Keratinocyte (primary cell): Measurements from ENCODE around the gene SLC27A5. TPM values are rescaled to one million over a fixed set of nuclear protein-coding genes. Genes with fewer than 3 reads are reported as not detected.

ENCODE experiments used
- DNase-seq: peaks from one replicate; pipeline ENCODE4 v3.0.0-alpha.2; 2011; ENCODE audit warnings: low read depth, missing footprints, low spot score
- FAIRE-seq: peaks from 2 replicates; lab custom pipeline; 2011; peaks lifted over from hg19 to GRCh38; lab: Jason Lieb, UNC
- H2AFZ ChIP-seq: 2 replicates; pipeline ENCODE4 v1.6.0; 2012; ENCODE audit warnings: low read length, control low read depth, inconsistent platforms; ENCODE audit not compliant: control insufficient read depth
- H3K27ac ChIP-seq: 2 replicates; pipeline ENCODE4 v1.5.1; 2011; ENCODE audit warnings: low read length; ENCODE audit not compliant: control insufficient read depth, insufficient read depth
- H3K27me3 ChIP-seq: 3 replicates; pipeline ENCODE4 v1.6.0; 2011; ENCODE audit warnings: low read length; ENCODE audit not compliant: control insufficient read depth, insufficient read depth; ENCODE audit errors: extremely low read depth
- H3K36me3 ChIP-seq, 2 experiments: 2 replicates in 1 of 2; 3 replicates in 1 of 2; pipeline ENCODE4 v1.5.1; 2011; ENCODE audit warnings: low read length in 2 of 2, mild to moderate bottlenecking in 1 of 2; ENCODE audit not compliant: control insufficient read depth in 2 of 2, insufficient read depth in 2 of 2; ENCODE audit errors: extremely low read depth in 1 of 2
- H3K4me1 ChIP-seq: 3 replicates; pipeline ENCODE4 v1.5.1; 2011; ENCODE audit warnings: low read length; ENCODE audit not compliant: control insufficient read depth, insufficient read depth; ENCODE audit errors: extremely low read depth
- H3K4me2 ChIP-seq: 3 replicates; pipeline ENCODE4 v1.6.0; 2011; ENCODE audit warnings: low read depth, low read length; ENCODE audit not compliant: control insufficient read depth, insufficient read depth; ENCODE audit errors: extremely low read depth
- H3K4me3 ChIP-seq, 3 experiments: fragments of 200-600 bp in 1 of 3; sonication (generic) in 1 of 3; 2 replicates in 2 of 3; 3 replicates in 1 of 3; pipeline ENCODE4 v1.5.1; 2011 to 2016; ENCODE audit warnings: low read length in 3 of 3, mild to moderate bottlenecking in 3 of 3, control low read depth in 2 of 3, inconsistent platforms in 1 of 3, low read depth in 1 of 3, mixed read lengths in 1 of 3, mixed run types in 1 of 3, moderate library complexity in 1 of 3; ENCODE audit not compliant: control insufficient read depth in 2 of 3, insufficient read depth in 2 of 3; ENCODE audit errors: extremely low read depth in 1 of 3
- H3K79me2 ChIP-seq: 2 replicates; pipeline ENCODE4 v1.6.0; 2012; ENCODE audit warnings: low read length; ENCODE audit not compliant: control insufficient read depth, insufficient read depth
- H3K9ac ChIP-seq: 3 replicates; pipeline ENCODE4 v1.6.0; 2011; ENCODE audit warnings: low read length; ENCODE audit not compliant: control insufficient read depth, insufficient read depth; ENCODE audit errors: extremely low read depth
- H3K9me1 ChIP-seq: 3 replicates; pipeline ENCODE4 v1.6.0; 2011; ENCODE audit warnings: low read length; ENCODE audit not compliant: control insufficient read depth, insufficient read depth; ENCODE audit errors: extremely low read depth
- H3K9me3 ChIP-seq: 2 replicates; pipeline ENCODE4 v1.5.1; 2012; ENCODE audit warnings: low read depth, low read length; ENCODE audit not compliant: control insufficient read depth
- H4K20me1 ChIP-seq: 3 replicates; pipeline ENCODE4 v1.6.0; 2011; ENCODE audit warnings: low read length; ENCODE audit not compliant: control insufficient read depth, insufficient read depth; ENCODE audit errors: extremely low read depth
- CTCF ChIP-seq, 3 experiments: IDR thresholded peaks in 1 of 3; conservative IDR thresholded peaks in 1 of 3; optimal IDR thresholded peaks in 1 of 3; 2 replicates in 2 of 3; 3 replicates in 1 of 3; pipeline versions ENCODE3 to v1.5.1; 2011; ENCODE audit warnings: low read length in 3 of 3, mild to moderate bottlenecking in 3 of 3, moderate library complexity in 2 of 3, control low read depth in 1 of 3, inconsistent platforms in 1 of 3; ENCODE audit not compliant: insufficient read depth in 2 of 3; ENCODE audit errors: extremely low read depth in 1 of 3
- EZH2 ChIP-seq: IDR thresholded peaks from one replicate; pipeline ENCODE4 v1.6.1; 2012; ENCODE audit warnings: inconsistent platforms, mild to moderate bottlenecking, low read length, moderate library complexity
- dilution Hi-C: fragments of 300-500 bp; cut with MboI; formaldehyde crosslinking; loops from one replicate; pipeline ENCODE4 v1.7.0; 2020; ENCODE audit warnings: low sequenced_read_pairs; ENCODE audit not compliant: extremely low pct_ligation_motif_present
- polyA plus RNA-seq, 5 experiments: library from polyadenylated mRNA; depleted of rRNA in 3 of 5; stranded (reverse) in 3 of 5; stranded (forward) in 1 of 5; unstranded in 1 of 5; fragments of >200 nt; gene quantifications; 1 replicate in 1 of 5; 2 replicates in 3 of 5; 3 replicates in 1 of 5; pipeline versions ENCODE4 v1.2.1 to v1.2.3, GENCODE V29; 2011 to 2012; ENCODE audit warnings: missing spikeins in 2 of 5, low read depth in 1 of 5, low replicate concordance in 1 of 5

The SLC27A5 gene
- polyA plus RNA-seq, 1 donor (not counting 4 experiments of a cell fraction or from before 2014, with no cell fraction given) = 13.4 TPM

DNA sequence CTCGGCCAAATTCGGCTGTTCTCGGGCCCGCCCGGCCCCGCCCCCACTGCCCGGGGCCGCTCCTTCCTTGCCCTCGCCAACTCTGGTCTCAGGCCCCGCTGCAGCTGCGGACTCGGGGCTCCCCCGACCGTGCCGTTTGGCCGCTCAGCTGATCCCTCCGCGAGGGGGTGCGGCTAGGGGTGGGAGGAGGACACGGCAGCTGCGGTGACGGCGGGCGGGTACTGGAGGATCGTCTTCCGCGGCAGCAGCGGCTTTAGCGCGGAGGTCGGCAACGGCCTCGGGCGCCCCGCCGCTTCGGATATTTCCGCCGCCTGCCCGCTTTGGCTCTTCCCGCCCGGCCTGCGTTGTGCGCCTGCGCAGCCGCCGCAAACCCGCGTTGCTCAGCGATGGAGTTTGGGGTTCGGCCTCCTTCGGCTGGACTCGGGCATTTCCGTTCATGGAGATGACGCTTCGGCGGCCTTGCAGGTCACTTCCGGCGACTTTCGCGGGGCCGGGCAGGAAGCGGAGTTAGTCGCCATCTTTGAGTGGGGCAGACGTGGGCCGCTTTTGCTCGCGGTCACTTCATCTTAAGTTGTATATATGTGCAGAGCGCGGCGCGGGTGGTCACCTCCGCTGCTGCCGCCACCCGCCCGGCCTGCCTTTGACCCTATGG is 47.0 kb upstream of the SLC27A5 start:
- Histone ChIP-seq H3K9me1 (no peaks in the 10 kb centered on the region), H3K27me3 (peaks cover 4% of the 10 kb centered on the region), H2AFZ (peak overlapping the region; percentile 90), H3K27ac (peak overlapping the region; percentile 96), H3K79me2 (peaks cover 39% of the 10 kb centered on the region), H3K4me2 (peak overlapping the region; percentile 98), H3K4me3 (peak overlapping the region; percentile 75 to 95 (median 92)), H3K36me3 (peaks cover 14 to 17% of the 10 kb centered on the region in 2 experiments), H3K9ac (peak overlapping the region; percentile 98), H3K4me1 (peaks cover 46% of the 10 kb centered on the region), H4K20me1 (no peaks in the 10 kb centered on the region), H3K9me3 (no peaks in the 10 kb centered on the region)
- DNase-seq (peak; percentile 85), FAIRE-seq (peak; percentile 51)
- TF ChIP-seq CTCF (optimal IDR thresholded peaks at IDR 0.05 in 1 of 3, IDR thresholded peaks at IDR 0.05 in 1 of 3, conservative IDR thresholded peaks at IDR 0.05 in 1 of 3; ENCODE audit: extremely low read depth in 1 of 3, insufficient read depth in 2 of 3, low read length in 3 of 3) (no peak), EZH2 (no peak)
- dilution Hi-C loops = no loop called here

GRCh38 chr19:58558066-58558622 is 46.4 kb upstream of the SLC27A5 start, which contains the start of gene UBE2M:
Gene UBE2M, minus strand, starts transcription at chr19:58558611. Its CDS starts 230 bp downstream, at chr19:58558381.
- DNase-seq = no peak
- H3K4me1 ChIP-seq = peaks cover 49% of the 10 kb centered on the region
- peak within 1 kb of the TSS; percentile 96 for H3K27ac ChIP-seq

More at GRCh38 chr19:58558066-58558622, 46.4 kb upstream of the SLC27A5 start, which contains the start of gene UBE2M:
- FAIRE-seq = no peak
- peak within 1 kb of the TSS; percentile 90 for H2AFZ ChIP-seq
- H3K9ac ChIP-seq = peak within 1 kb of the TSS; percentile 98
- H3K36me3 ChIP-seq = peaks cover 15 to 17% of the 10 kb centered on the region in 2 experiments
- H3K27me3 ChIP-seq = peaks cover 3% of the 10 kb centered on the region
- H4K20me1 ChIP-seq = no peaks in the 10 kb centered on the region
- H3K79me2 ChIP-seq = peaks cover 42% of the 10 kb centered on the region
- H3K4me3 ChIP-seq = peak within 1 kb of the TSS; percentile 95 to 98 (median 95)
- dilution Hi-C loops = no loop called here
- no peaks in the 10 kb centered on the region for H3K9me1 ChIP-seq
- H3K9me3 ChIP-seq = no peaks in the 10 kb centered on the region
- peak within 1 kb of the TSS; percentile 98 for H3K4me2 ChIP-seq
- no peak for TF ChIP-seq CTCF (optimal IDR thresholded peaks at IDR 0.05 in 1 of 3, IDR thresholded peaks at IDR 0.05 in 1 of 3, conservative IDR thresholded peaks at IDR 0.05 in 1 of 3; ENCODE audit: extremely low read depth in 1 of 3, insufficient read depth in 2 of 3, low read length in 3 of 3)
- no peak for TF ChIP-seq EZH2
